HEK293 (cell line): ENCODE data around the gene COL13A1.

Experiments
- HOXA7 ChIP-seq: sonication (generic); formaldehyde crosslinking; IDR thresholded peaks from 2 replicates; pipeline ENCODE4 v1.8.1; 2022; ENCODE audit warnings: missing genetic modification reagents, borderline replicate concordance
- SCRT1 ChIP-seq: fragments of 450-650 bp; formaldehyde crosslinking; IDR thresholded peaks from 2 replicates; pipeline ENCODE4 v1.5.1; 2016; ENCODE audit warnings: missing biosample characterization, missing genetic modification characterization, borderline replicate concordance
- ZBTB1 ChIP-seq: fragments of 450-650 bp; formaldehyde crosslinking; IDR thresholded peaks from 2 replicates; pipeline ENCODE4 v1.5.1; 2016; ENCODE audit warnings: missing biosample characterization, missing genetic modification characterization
- ZNF416 ChIP-seq: fragments of 450-650 bp; formaldehyde crosslinking; IDR thresholded peaks from 2 replicates; pipeline ENCODE4 v1.5.1; 2016; ENCODE audit warnings: missing biosample characterization, missing genetic modification characterization
- ZNF660 ChIP-seq: fragments of 450-650 bp; IDR thresholded peaks from 2 replicates; pipeline ENCODE4 v1.5.1; 2018; ENCODE audit warnings: missing biosample characterization, mild to moderate bottlenecking, missing genetic modification characterization
- TF ChIP-seq, protein P1 (sequence below): fragments of 450-650 bp; formaldehyde crosslinking; IDR thresholded peaks from 2 replicates; pipeline ENCODE4 v1.5.1; 2016; ENCODE audit warnings: missing biosample characterization, missing genetic modification characterization
- TF ChIP-seq, protein P2 (sequence below): fragments of 450-650 bp; formaldehyde crosslinking; IDR thresholded peaks from 2 replicates; pipeline ENCODE4 v1.5.1; 2016; ENCODE audit warnings: missing biosample characterization, missing genetic modification characterization, low read depth
- TF ChIP-seq, protein P3 (sequence below): fragments of 450-650 bp; formaldehyde crosslinking; IDR thresholded peaks from 2 replicates; pipeline ENCODE4 v1.5.1; 2016; ENCODE audit warnings: missing biosample characterization, missing genetic modification characterization
- TF ChIP-seq, protein P4 (sequence below): fragments of 450-650 bp; formaldehyde crosslinking; IDR thresholded peaks from 2 replicates; pipeline ENCODE4 v1.5.1; 2016; ENCODE audit warnings: missing biosample characterization, missing genetic modification characterization
- TF ChIP-seq, protein P5 (sequence below): fragments of 450-650 bp; formaldehyde crosslinking; IDR thresholded peaks from 2 replicates; pipeline ENCODE4 v1.5.1; 2016; ENCODE audit warnings: missing biosample characterization, missing genetic modification characterization

DNA sequence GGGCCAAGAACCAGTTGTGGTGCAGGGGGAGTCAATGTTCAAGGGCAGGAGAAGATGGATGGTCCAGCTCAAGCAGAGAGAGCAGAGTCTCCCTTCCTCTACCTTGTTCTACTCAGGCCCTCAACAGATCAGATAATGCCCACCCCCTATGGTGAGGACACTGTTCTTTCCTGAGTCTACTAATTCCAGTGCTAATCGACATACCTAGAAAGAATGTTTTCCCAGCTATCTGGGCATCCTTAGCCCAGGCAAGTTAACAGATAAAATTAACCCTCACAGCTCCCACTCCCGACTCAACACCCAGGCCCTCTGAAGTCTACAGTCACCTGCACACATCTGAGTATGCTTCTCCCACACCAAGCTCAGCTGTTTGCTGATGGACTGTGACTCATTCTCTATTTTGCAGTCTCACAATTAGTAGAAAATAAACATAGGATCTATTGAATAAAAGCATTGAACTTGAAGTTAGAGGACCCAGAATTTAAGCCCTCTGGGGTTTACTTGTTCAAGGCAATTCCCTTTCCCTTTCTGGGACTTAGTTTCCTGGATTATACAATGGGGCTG is 17.1 kb downstream of the COL13A1 start:
- TF ChIP-seq, protein P1, sequence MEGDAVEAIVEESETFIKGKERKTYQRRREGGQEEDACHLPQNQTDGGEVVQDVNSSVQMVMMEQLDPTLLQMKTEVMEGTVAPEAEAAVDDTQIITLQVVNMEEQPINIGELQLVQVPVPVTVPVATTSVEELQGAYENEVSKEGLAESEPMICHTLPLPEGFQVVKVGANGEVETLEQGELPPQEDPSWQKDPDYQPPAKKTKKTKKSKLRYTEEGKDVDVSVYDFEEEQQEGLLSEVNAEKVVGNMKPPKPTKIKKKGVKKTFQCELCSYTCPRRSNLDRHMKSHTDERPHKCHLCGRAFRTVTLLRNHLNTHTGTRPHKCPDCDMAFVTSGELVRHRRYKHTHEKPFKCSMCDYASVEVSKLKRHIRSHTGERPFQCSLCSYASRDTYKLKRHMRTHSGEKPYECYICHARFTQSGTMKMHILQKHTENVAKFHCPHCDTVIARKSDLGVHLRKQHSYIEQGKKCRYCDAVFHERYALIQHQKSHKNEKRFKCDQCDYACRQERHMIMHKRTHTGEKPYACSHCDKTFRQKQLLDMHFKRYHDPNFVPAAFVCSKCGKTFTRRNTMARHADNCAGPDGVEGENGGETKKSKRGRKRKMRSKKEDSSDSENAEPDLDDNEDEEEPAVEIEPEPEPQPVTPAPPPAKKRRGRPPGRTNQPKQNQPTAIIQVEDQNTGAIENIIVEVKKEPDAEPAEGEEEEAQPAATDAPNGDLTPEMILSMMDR (tag by site-specific recombination) = no peak
- TF ChIP-seq SCRT1 (tag by site-specific recombination) = no peak
- TF ChIP-seq ZNF416 = peak; percentile 95
- TF ChIP-seq, protein P2, sequence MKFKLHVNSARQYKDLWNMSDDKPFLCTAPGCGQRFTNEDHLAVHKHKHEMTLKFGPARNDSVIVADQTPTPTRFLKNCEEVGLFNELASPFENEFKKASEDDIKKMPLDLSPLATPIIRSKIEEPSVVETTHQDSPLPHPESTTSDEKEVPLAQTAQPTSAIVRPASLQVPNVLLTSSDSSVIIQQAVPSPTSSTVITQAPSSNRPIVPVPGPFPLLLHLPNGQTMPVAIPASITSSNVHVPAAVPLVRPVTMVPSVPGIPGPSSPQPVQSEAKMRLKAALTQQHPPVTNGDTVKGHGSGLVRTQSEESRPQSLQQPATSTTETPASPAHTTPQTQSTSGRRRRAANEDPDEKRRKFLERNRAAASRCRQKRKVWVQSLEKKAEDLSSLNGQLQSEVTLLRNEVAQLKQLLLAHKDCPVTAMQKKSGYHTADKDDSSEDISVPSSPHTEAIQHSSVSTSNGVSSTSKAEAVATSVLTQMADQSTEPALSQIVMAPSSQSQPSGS (tag by site-specific recombination) = no peak
- TF ChIP-seq, protein P3, sequence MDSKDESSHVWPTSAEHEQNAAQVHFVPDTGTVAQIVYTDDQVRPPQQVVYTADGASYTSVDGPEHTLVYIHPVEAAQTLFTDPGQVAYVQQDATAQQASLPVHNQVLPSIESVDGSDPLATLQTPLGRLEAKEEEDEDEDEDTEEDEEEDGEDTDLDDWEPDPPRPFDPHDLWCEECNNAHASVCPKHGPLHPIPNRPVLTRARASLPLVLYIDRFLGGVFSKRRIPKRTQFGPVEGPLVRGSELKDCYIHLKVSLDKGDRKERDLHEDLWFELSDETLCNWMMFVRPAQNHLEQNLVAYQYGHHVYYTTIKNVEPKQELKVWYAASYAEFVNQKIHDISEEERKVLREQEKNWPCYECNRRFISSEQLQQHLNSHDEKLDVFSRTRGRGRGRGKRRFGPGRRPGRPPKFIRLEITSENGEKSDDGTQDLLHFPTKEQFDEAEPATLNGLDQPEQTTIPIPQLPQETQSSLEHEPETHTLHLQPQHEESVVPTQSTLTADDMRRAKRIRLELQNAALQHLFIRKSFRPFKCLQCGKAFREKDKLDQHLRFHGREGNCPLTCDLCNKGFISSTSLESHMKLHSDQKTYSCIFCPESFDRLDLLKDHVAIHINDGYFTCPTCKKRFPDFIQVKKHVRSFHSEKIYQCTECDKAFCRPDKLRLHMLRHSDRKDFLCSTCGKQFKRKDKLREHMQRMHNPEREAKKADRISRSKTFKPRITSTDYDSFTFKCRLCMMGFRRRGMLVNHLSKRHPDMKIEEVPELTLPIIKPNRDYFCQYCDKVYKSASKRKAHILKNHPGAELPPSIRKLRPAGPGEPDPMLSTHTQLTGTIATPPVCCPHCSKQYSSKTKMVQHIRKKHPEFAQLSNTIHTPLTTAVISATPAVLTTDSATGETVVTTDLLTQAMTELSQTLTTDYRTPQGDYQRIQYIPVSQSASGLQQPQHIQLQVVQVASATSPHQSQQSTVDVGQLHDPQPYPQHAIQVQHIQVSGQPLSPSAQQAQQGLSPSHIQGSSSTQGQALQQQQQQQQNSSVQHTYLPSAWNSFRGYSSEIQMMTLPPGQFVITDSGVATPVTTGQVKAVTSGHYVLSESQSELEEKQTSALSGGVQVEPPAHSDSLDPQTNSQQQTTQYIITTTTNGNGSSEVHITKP (tag by site-specific recombination) = no peak
- no peak for TF ChIP-seq ZBTB1 (tag by site-specific recombination)
- no peak for TF ChIP-seq HOXA7 (CRISPR knock-in tag)
- TF ChIP-seq, protein P4, sequence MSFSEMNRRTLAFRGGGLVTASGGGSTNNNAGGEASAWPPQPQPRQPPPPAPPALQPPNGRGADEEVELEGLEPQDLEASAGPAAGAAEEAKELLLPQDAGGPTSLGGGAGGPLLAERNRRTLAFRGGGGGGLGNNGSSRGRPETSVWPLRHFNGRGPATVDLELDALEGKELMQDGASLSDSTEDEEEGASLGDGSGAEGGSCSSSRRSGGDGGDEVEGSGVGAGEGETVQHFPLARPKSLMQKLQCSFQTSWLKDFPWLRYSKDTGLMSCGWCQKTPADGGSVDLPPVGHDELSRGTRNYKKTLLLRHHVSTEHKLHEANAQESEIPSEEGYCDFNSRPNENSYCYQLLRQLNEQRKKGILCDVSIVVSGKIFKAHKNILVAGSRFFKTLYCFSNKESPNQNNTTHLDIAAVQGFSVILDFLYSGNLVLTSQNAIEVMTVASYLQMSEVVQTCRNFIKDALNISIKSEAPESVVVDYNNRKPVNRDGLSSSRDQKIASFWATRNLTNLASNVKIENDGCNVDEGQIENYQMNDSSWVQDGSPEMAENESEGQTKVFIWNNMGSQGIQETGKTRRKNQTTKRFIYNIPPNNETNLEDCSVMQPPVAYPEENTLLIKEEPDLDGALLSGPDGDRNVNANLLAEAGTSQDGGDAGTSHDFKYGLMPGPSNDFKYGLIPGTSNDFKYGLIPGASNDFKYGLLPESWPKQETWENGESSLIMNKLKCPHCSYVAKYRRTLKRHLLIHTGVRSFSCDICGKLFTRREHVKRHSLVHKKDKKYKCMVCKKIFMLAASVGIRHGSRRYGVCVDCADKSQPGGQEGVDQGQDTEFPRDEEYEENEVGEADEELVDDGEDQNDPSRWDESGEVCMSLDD (tag by site-specific recombination) = no peak
- no peak for TF ChIP-seq ZNF660 (tag by site-specific recombination)
- TF ChIP-seq, protein P5, sequence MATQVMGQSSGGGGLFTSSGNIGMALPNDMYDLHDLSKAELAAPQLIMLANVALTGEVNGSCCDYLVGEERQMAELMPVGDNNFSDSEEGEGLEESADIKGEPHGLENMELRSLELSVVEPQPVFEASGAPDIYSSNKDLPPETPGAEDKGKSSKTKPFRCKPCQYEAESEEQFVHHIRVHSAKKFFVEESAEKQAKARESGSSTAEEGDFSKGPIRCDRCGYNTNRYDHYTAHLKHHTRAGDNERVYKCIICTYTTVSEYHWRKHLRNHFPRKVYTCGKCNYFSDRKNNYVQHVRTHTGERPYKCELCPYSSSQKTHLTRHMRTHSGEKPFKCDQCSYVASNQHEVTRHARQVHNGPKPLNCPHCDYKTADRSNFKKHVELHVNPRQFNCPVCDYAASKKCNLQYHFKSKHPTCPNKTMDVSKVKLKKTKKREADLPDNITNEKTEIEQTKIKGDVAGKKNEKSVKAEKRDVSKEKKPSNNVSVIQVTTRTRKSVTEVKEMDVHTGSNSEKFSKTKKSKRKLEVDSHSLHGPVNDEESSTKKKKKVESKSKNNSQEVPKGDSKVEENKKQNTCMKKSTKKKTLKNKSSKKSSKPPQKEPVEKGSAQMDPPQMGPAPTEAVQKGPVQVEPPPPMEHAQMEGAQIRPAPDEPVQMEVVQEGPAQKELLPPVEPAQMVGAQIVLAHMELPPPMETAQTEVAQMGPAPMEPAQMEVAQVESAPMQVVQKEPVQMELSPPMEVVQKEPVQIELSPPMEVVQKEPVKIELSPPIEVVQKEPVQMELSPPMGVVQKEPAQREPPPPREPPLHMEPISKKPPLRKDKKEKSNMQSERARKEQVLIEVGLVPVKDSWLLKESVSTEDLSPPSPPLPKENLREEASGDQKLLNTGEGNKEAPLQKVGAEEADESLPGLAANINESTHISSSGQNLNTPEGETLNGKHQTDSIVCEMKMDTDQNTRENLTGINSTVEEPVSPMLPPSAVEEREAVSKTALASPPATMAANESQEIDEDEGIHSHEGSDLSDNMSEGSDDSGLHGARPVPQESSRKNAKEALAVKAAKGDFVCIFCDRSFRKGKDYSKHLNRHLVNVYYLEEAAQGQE (tag by site-specific recombination) = no peak
